Measurements from ENCODE around the gene DTX2. TPM values are rescaled to one million over a fixed set of nuclear protein-coding genes. Genes with fewer than 3 reads are reported as not detected.
"Not testable (repeated sequence)": the region's sequence is repeated elsewhere in the genome, so short reads cannot be mapped to it uniquely, and the experiment has no call there.

Gene DTX2
- total RNA-seq, 1 donor from 2014 or later: 4.1 TPM

- H3K27ac Mint-ChIP-seq; H3K27me3 ChIP-seq; H3K27ac ChIP-seq; H3K9me3 ChIP-seq (ENCODE audit: low read depth); H3K4me3 ChIP-seq; H3K27me3 Mint-ChIP-seq (ENCODE audit: insufficient read depth, low read depth); H3K36me3 Mint-ChIP-seq; H2AFZ ChIP-seq (replicated peaks); DNase-seq (ENCODE audit: low spot score); H3K4me1 Mint-ChIP-seq; H3K36me3 ChIP-seq; H4K20me1 ChIP-seq (ENCODE audit: low read depth); H3K9ac ChIP-seq; H3F3A ChIP-seq (ENCODE audit: low read depth); H3K4me2 ChIP-seq; H3K4me1 ChIP-seq; H3K9me3 Mint-ChIP-seq; H3K79me2 ChIP-seq (ENCODE audit: low read depth); H3K4me3 Mint-ChIP-seq: not testable (repeated sequence)
These were observed 11.6 kb downstream of the DTX2 start for GRCh38 chr7:76473097-76473496.

- not testable (repeated sequence) for H3K27ac ChIP-seq; H3K4me3 Mint-ChIP-seq; H3K4me2 ChIP-seq; H3K9me3 Mint-ChIP-seq; H3K4me1 Mint-ChIP-seq; H3K27ac Mint-ChIP-seq; H3K4me3 ChIP-seq; H3K36me3 ChIP-seq; H3F3A ChIP-seq (ENCODE audit: low read depth); H3K9ac ChIP-seq; H3K36me3 Mint-ChIP-seq; H4K20me1 ChIP-seq (ENCODE audit: low read depth); H3K27me3 Mint-ChIP-seq (ENCODE audit: insufficient read depth, low read depth); H2AFZ ChIP-seq (replicated peaks); H3K79me2 ChIP-seq (ENCODE audit: low read depth); DNase-seq (ENCODE audit: low spot score); H3K27me3 ChIP-seq; H3K9me3 ChIP-seq (ENCODE audit: low read depth); H3K4me1 ChIP-seq
These were observed 14.8 kb downstream of the DTX2 start for GRCh38 chr7:76476280-76476679.

DNA sequence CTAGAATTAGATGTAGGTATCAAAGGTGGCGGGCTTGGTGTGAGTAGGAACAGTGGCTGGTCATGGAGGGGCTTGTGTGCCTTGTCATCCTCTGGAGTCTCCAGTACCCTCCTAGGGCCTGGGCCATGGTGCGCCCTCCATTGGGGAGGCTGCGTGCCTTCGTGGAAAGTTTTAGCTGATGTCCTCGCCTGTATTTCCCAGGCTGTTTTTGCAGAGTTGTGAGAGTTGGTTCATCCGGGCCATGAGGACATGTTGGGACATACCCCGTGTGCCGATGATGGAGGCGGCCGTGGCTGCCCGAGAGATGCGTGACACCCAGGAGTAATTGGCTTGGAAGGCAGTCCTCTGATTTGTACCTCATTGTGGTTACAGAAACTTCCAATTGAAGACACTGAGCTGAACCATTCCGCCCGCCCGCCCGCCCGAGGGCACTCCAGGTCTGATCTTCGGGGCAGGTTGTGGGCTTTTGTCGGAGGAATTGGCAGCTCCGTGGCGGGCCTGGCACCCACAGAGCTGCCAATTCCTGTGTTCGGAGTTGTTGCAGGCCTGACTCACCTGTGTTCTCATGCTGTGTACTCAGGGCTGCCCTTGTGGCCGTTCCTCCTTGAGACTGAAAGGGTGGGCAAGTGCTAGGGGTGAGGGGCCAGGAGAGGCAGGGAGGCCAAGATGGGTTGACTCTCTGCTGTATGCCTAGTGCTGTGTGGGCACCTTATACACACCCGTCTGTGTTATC, 15.4 kb downstream of the DTX2 start:
- not testable (repeated sequence) for H3K4me1 Mint-ChIP-seq; H3K4me2 ChIP-seq; H3K27me3 ChIP-seq; H3K27ac Mint-ChIP-seq; H3K9ac ChIP-seq; H3F3A ChIP-seq (ENCODE audit: low read depth); H2AFZ ChIP-seq (replicated peaks); H3K4me1 ChIP-seq; H3K27me3 Mint-ChIP-seq (ENCODE audit: insufficient read depth, low read depth); H3K79me2 ChIP-seq (ENCODE audit: low read depth); H3K4me3 ChIP-seq; H4K20me1 ChIP-seq (ENCODE audit: low read depth); DNase-seq (ENCODE audit: low spot score); H3K9me3 ChIP-seq (ENCODE audit: low read depth); H3K9me3 Mint-ChIP-seq; H3K27ac ChIP-seq; H3K4me3 Mint-ChIP-seq; H3K36me3 ChIP-seq; H3K36me3 Mint-ChIP-seq

DNA sequence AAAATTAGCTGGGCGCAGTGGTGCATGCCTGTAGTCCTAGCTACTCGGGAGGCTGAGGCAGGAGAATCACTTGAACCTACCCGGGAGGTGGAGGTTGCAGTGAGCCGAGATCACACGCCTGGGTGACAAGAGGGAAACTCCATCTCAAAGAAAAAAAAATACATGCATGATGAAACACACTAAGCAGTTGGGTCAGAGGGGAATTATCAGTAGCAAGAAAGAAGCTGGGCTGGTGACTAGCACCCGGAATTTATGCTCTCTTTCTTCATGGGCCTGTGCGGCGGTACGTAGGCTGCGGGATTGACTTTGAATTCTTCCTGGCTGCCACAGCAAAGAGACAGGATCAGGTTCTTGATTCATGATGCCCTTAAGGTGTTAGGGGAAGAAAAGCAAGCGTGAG, 18.1 kb downstream of the DTX2 start:
- H2AFZ ChIP-seq (replicated peaks); H3K9me3 ChIP-seq (ENCODE audit: low read depth); H3K36me3 ChIP-seq; H3F3A ChIP-seq (ENCODE audit: low read depth); H3K79me2 ChIP-seq (ENCODE audit: low read depth); H3K27me3 ChIP-seq; H3K4me3 Mint-ChIP-seq; H3K4me3 ChIP-seq; H3K4me1 Mint-ChIP-seq; H3K4me1 ChIP-seq; H3K9me3 Mint-ChIP-seq; H3K9ac ChIP-seq; H3K36me3 Mint-ChIP-seq; DNase-seq (ENCODE audit: low spot score); H4K20me1 ChIP-seq (ENCODE audit: low read depth); H3K4me2 ChIP-seq; H3K27ac ChIP-seq; H3K27me3 Mint-ChIP-seq (ENCODE audit: insufficient read depth, low read depth); H3K27ac Mint-ChIP-seq: not testable (repeated sequence)

GRCh38 chr7:76480403-76481253, 19.1 kb downstream of the DTX2 start:
- H3K9ac ChIP-seq; H2AFZ ChIP-seq (replicated peaks); H4K20me1 ChIP-seq (ENCODE audit: low read depth); H3K27ac ChIP-seq; H3K27ac Mint-ChIP-seq; H3K4me1 ChIP-seq; H3K36me3 Mint-ChIP-seq; H3K4me1 Mint-ChIP-seq; H3K4me3 ChIP-seq; H3K4me2 ChIP-seq; H3K79me2 ChIP-seq (ENCODE audit: low read depth); DNase-seq (ENCODE audit: low spot score); H3K36me3 ChIP-seq; H3K9me3 Mint-ChIP-seq; H3F3A ChIP-seq (ENCODE audit: low read depth); H3K27me3 Mint-ChIP-seq (ENCODE audit: insufficient read depth, low read depth); H3K27me3 ChIP-seq; H3K9me3 ChIP-seq (ENCODE audit: low read depth); H3K4me3 Mint-ChIP-seq: not testable (repeated sequence)

GRCh38 chr7:76482660-76483059, 21.2 kb downstream of the DTX2 start:
- not testable (repeated sequence) for H3K36me3 ChIP-seq; H2AFZ ChIP-seq (replicated peaks); H3K4me1 Mint-ChIP-seq; H3F3A ChIP-seq (ENCODE audit: low read depth); H3K27me3 Mint-ChIP-seq (ENCODE audit: insufficient read depth, low read depth); H4K20me1 ChIP-seq (ENCODE audit: low read depth); H3K4me2 ChIP-seq; H3K9me3 Mint-ChIP-seq; H3K9me3 ChIP-seq (ENCODE audit: low read depth); H3K9ac ChIP-seq; H3K4me3 ChIP-seq; H3K27ac ChIP-seq; H3K4me3 Mint-ChIP-seq; H3K79me2 ChIP-seq (ENCODE audit: low read depth); H3K4me1 ChIP-seq; H3K27me3 ChIP-seq; DNase-seq (ENCODE audit: low spot score); H3K27ac Mint-ChIP-seq; H3K36me3 Mint-ChIP-seq

DNA sequence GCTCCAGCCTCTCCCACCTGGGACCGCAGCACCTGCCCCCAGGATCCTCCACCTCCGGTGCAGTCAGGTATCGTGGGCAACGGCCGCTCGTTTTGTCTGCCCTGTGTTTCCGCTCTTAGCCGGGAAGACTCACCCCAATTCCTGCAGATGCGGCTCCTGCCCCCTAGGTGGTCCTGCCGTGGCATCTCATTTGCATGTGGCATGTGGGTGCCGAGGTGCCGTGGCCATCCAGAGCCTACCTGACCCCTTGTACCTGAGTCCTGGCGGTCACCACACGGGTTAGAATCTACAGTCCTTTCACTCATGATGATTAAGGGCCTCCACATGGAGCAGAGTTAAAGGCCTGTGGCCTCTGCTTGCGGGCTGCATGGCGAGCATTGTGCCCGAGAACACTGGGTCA, 21.6 kb downstream of the DTX2 start:
- H3K9ac ChIP-seq; H2AFZ ChIP-seq (replicated peaks); H3K9me3 ChIP-seq (ENCODE audit: low read depth); H3K36me3 ChIP-seq; H3K4me1 Mint-ChIP-seq; H3K36me3 Mint-ChIP-seq; H3K4me1 ChIP-seq; H3K27ac ChIP-seq; H4K20me1 ChIP-seq (ENCODE audit: low read depth); H3K27me3 Mint-ChIP-seq (ENCODE audit: insufficient read depth, low read depth); H3K4me3 Mint-ChIP-seq; H3K79me2 ChIP-seq (ENCODE audit: low read depth); H3K27ac Mint-ChIP-seq; DNase-seq (ENCODE audit: low spot score); H3K9me3 Mint-ChIP-seq; H3K4me3 ChIP-seq; H3K27me3 ChIP-seq; H3F3A ChIP-seq (ENCODE audit: low read depth); H3K4me2 ChIP-seq: not testable (repeated sequence)

- not testable (repeated sequence) for H3K4me1 Mint-ChIP-seq; H3K9me3 ChIP-seq (ENCODE audit: low read depth); DNase-seq (ENCODE audit: low spot score); H2AFZ ChIP-seq (replicated peaks); H3K27ac ChIP-seq; H3K9me3 Mint-ChIP-seq; H3K9ac ChIP-seq; H3K4me2 ChIP-seq; H3K4me3 ChIP-seq; H3K36me3 Mint-ChIP-seq; H3K79me2 ChIP-seq (ENCODE audit: low read depth); H3K27ac Mint-ChIP-seq; H3K4me3 Mint-ChIP-seq; H3K27me3 ChIP-seq; H3K27me3 Mint-ChIP-seq (ENCODE audit: insufficient read depth, low read depth); H3K4me1 ChIP-seq; H3F3A ChIP-seq (ENCODE audit: low read depth); H4K20me1 ChIP-seq (ENCODE audit: low read depth); H3K36me3 ChIP-seq
These were observed 22.9 kb downstream of the DTX2 start for GRCh38 chr7:76484456-76484855.

Data from neural progenitor cell (in vitro differentiated cells).